Neural cell (in vitro differentiated cells): ENCODE data around the gene NFATC3. TPM values are rescaled to one million over a fixed set of nuclear protein-coding genes. Genes with fewer than 3 reads are reported as not detected.

Source experiments
- H2AFZ ChIP-seq: fragments of 200-600, 300-800 bp; sonication (generic), shearing (Covaris generic); 2 replicates; pipeline ENCODE4 v1.6.0; 2014; ENCODE audit warnings: low read depth, mild to moderate bottlenecking, antibody characterized with exemption, low read length, moderate library complexity
- H3F3A ChIP-seq: fragments of 200-600 bp; shearing (Covaris generic); 2 replicates; pipeline ENCODE4 v1.6.1; 2016; ENCODE audit warnings: mild to moderate bottlenecking, moderate library complexity, mixed read lengths, antibody characterized with exemption, low read length; ENCODE audit not compliant: insufficient read depth, poor library complexity, severe bottlenecking
- H3K27ac ChIP-seq: fragments of 200-600, 300-800 bp; sonication (generic), shearing (Covaris generic); 2 replicates; pipeline ENCODE4 v1.5.1; 2014; ENCODE audit warnings: mild to moderate bottlenecking, low read length, moderate library complexity
- H3K27me3 ChIP-seq: fragments of 300-800, 200-600 bp; sonication (generic), shearing (Covaris generic); 2 replicates; pipeline ENCODE4 v1.6.0; 2014; ENCODE audit warnings: mild to moderate bottlenecking, low read depth, low read length, moderate library complexity; ENCODE audit not compliant: insufficient read depth
- H3K36me3 ChIP-seq: fragments of 300-800, 200-600 bp; sonication (generic), shearing (Covaris generic); 2 replicates; pipeline ENCODE4 v1.5.1; 2014; ENCODE audit warnings: mild to moderate bottlenecking, antibody characterized with exemption, low read length, moderate library complexity; ENCODE audit not compliant: insufficient read depth
- H3K4me2 ChIP-seq: fragments of 300-800, 200-600 bp; sonication (generic), shearing (Covaris generic); 2 replicates; pipeline ENCODE4 v1.6.0; 2014; ENCODE audit warnings: mild to moderate bottlenecking, low read length
- H3K4me3 ChIP-seq: fragments of 300-800, 200-600 bp; sonication (generic), shearing (Covaris generic); 2 replicates; pipeline ENCODE4 v1.5.1; 2014; ENCODE audit warnings: mild to moderate bottlenecking, low read length, moderate library complexity
- H3K79me2 ChIP-seq: fragments of 200-600 bp; shearing (Covaris generic); replicated peaks from 2 replicates; pipeline ENCODE4 v1.6.0; 2014; ENCODE audit warnings: mild to moderate bottlenecking, low read length, moderate library complexity; ENCODE audit not compliant: insufficient read depth
- H3K9ac ChIP-seq: fragments of 300-800, 200-600 bp; sonication (generic), shearing (Covaris generic); 2 replicates; pipeline ENCODE4 v1.6.1; 2016; ENCODE audit warnings: mild to moderate bottlenecking, low read length, mixed read lengths
- H3K9me2 ChIP-seq: fragments of 200-600 bp; shearing (Covaris generic); 2 replicates; pipeline ENCODE4 v1.6.1; 2016; ENCODE audit warnings: mild to moderate bottlenecking, low read length, mixed read lengths; ENCODE audit not compliant: insufficient read depth
- H3K9me3 ChIP-seq: fragments of 200-600, 300-800 bp; sonication (generic), shearing (Covaris generic); 2 replicates; pipeline ENCODE4 v1.6.1; 2016; ENCODE audit warnings: mild to moderate bottlenecking, mixed run types, low read length, moderate library complexity, mixed read lengths
- H4K20me1 ChIP-seq: fragments of 200-600 bp; shearing (Covaris generic); 2 replicates; pipeline ENCODE4 v1.6.1; 2016; ENCODE audit warnings: mild to moderate bottlenecking, mixed run types; ENCODE audit not compliant: insufficient read depth
- EP300 ChIP-seq: fragments of 450-650 bp; conservative IDR thresholded peaks from 2 replicates; pipeline ENCODE4 v1.6.1; 2014; ENCODE audit warnings: antibody characterized with exemption, mild to moderate bottlenecking, moderate library complexity; ENCODE audit not compliant: poor library complexity, severe bottlenecking
- EZH2 ChIP-seq: fragments of 200-600, 300-800 bp; shearing (Covaris generic), sonication (generic); IDR thresholded peaks from 2 replicates; pipeline ENCODE4 v1.6.1; 2014; ENCODE audit warnings: antibody characterized with exemption, low read length, borderline replicate concordance, mild to moderate bottlenecking; ENCODE audit not compliant: insufficient read depth, poor library complexity, severe bottlenecking
- MXI1 ChIP-seq: fragments of 450-650 bp; conservative IDR thresholded peaks from 2 replicates; pipeline ENCODE4 v1.6.1; 2014; ENCODE audit warnings: antibody characterized with exemption, mild to moderate bottlenecking; ENCODE audit not compliant: poor library complexity, severe bottlenecking
- POLR2AphosphoS5 ChIP-seq: IDR thresholded peaks from 2 replicates; pipeline ENCODE4 v1.6.1; 2012
- RAD21 ChIP-seq: fragments of 450-650 bp; conservative IDR thresholded peaks from 2 replicates; pipeline ENCODE4 v1.6.1; 2014; ENCODE audit warnings: antibody characterized with exemption, mild to moderate bottlenecking, moderate library complexity
- SMC3 ChIP-seq: fragments of 450-650 bp; conservative IDR thresholded peaks from 2 replicates; pipeline ENCODE4 v1.6.1; 2014; ENCODE audit warnings: antibody characterized with exemption, mild to moderate bottlenecking, moderate library complexity; ENCODE audit not compliant: poor library complexity
- TAF1 ChIP-seq: IDR thresholded peaks from 2 replicates; pipeline ENCODE4 v1.6.1; 2012; ENCODE audit warnings: low read depth
- polyA plus RNA-seq: library from polyadenylated mRNA; depleted of rRNA; stranded (reverse); fragments of >200 nt; gene quantifications from 2 replicates; pipeline ENCODE4 v1.2.3, GENCODE V29; 2014
- TF ChIP-seq, protein P1 (sequence below): fragments of 450-650 bp; IDR thresholded peaks from 2 replicates; pipeline ENCODE4 v1.5.1; 2014; ENCODE audit warnings: antibody characterized with exemption, mild to moderate bottlenecking, moderate library complexity; ENCODE audit not compliant: poor library complexity, severe bottlenecking
- TF ChIP-seq, protein P2 (sequence below): IDR thresholded peaks from 2 replicates; pipeline ENCODE4 v1.6.1; 2012; ENCODE audit warnings: borderline replicate concordance

The NFATC3 gene
- polyA plus RNA-seq, 1 donor from 2014 or later = 6.2 TPM

DNA sequence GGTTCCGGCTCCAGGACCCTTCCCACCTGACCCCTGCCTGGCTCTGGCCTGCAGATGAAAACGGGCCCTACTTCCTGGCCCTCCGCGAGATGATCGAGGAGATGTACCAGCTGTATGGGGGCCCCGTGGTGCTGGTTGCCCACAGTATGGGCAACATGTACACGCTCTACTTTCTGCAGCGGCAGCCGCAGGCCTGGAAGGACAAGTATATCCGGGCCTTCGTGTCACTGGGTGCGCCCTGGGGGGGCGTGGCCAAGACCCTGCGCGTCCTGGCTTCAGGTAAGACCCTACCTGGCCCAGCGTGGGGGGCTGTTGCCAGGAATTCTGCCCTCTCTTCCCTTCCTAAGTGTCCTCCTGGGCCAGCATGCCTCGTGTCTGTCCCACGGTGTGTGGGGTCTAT is 170.5 kb downstream of the NFATC3 start:
- Histone ChIP-seq H3K27me3 (no peaks in the 10 kb centered on the region), H2AFZ (no peak overlapping the region), H3K9ac (no peak overlapping the region), H3K79me2 (no peaks in the 10 kb centered on the region), H3K4me3 (no peak overlapping the region), H3K4me2 (no peak overlapping the region), H4K20me1 (no peaks in the 10 kb centered on the region), H3K27ac (no peak overlapping the region), H3F3A (no peaks in the 10 kb centered on the region), H3K9me2 (no peaks in the 10 kb centered on the region), H3K9me3 (no peaks in the 10 kb centered on the region), H3K36me3 (no peaks in the 10 kb centered on the region)
- TF ChIP-seq TAF1 (no peak), RAD21 (no peak), SMC3 (no peak), EZH2 (no peak), EP300 (no peak), MXI1 (no peak), POLR2AphosphoS5 (no peak)
- TF ChIP-seq, protein P1, sequence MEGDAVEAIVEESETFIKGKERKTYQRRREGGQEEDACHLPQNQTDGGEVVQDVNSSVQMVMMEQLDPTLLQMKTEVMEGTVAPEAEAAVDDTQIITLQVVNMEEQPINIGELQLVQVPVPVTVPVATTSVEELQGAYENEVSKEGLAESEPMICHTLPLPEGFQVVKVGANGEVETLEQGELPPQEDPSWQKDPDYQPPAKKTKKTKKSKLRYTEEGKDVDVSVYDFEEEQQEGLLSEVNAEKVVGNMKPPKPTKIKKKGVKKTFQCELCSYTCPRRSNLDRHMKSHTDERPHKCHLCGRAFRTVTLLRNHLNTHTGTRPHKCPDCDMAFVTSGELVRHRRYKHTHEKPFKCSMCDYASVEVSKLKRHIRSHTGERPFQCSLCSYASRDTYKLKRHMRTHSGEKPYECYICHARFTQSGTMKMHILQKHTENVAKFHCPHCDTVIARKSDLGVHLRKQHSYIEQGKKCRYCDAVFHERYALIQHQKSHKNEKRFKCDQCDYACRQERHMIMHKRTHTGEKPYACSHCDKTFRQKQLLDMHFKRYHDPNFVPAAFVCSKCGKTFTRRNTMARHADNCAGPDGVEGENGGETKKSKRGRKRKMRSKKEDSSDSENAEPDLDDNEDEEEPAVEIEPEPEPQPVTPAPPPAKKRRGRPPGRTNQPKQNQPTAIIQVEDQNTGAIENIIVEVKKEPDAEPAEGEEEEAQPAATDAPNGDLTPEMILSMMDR = no peak
- TF ChIP-seq, protein P2, sequence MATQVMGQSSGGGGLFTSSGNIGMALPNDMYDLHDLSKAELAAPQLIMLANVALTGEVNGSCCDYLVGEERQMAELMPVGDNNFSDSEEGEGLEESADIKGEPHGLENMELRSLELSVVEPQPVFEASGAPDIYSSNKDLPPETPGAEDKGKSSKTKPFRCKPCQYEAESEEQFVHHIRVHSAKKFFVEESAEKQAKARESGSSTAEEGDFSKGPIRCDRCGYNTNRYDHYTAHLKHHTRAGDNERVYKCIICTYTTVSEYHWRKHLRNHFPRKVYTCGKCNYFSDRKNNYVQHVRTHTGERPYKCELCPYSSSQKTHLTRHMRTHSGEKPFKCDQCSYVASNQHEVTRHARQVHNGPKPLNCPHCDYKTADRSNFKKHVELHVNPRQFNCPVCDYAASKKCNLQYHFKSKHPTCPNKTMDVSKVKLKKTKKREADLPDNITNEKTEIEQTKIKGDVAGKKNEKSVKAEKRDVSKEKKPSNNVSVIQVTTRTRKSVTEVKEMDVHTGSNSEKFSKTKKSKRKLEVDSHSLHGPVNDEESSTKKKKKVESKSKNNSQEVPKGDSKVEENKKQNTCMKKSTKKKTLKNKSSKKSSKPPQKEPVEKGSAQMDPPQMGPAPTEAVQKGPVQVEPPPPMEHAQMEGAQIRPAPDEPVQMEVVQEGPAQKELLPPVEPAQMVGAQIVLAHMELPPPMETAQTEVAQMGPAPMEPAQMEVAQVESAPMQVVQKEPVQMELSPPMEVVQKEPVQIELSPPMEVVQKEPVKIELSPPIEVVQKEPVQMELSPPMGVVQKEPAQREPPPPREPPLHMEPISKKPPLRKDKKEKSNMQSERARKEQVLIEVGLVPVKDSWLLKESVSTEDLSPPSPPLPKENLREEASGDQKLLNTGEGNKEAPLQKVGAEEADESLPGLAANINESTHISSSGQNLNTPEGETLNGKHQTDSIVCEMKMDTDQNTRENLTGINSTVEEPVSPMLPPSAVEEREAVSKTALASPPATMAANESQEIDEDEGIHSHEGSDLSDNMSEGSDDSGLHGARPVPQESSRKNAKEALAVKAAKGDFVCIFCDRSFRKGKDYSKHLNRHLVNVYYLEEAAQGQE = no peak

DNA sequence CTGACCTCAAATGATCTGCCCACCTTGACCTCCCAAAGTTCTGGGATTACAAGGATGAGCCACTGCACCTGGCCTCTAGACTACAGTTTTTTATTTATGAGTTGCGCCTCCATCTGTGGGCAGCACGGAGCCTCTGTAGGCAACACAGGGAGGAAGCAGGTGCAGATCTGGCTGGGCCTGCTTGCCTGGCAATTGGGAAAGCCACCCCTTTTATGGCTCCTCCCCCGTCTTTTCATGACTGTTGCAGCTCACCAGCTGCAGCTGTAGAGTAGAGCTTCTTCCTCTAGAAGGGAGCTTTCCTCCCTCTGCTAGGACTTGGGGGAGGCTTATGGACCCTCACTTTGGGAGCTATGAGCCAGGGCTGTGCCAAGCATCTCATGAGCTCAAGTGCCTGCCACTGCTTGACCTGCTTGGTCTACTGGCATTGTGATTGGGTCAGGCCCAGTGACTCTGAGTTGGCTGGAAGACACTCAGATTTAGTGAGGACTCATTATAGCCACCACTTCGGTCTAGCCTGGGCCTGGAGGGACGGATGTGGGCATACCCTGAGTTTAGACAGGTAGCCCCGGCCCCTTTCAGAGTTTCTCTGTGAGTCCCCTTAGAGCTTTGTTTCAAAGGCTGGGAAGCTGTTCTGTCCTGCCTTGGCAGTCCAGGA is 172.2 kb downstream of the NFATC3 start:
- Histone ChIP-seq H3K4me3 (no peak overlapping the region), H3K4me2 (no peak overlapping the region), H3F3A (no peaks in the 10 kb centered on the region), H3K27me3 (no peaks in the 10 kb centered on the region), H3K36me3 (no peaks in the 10 kb centered on the region), H3K27ac (no peak overlapping the region), H3K9me3 (no peaks in the 10 kb centered on the region), H3K79me2 (no peaks in the 10 kb centered on the region), H4K20me1 (no peaks in the 10 kb centered on the region), H3K9me2 (no peaks in the 10 kb centered on the region), H3K9ac (no peak overlapping the region), H2AFZ (no peak overlapping the region)
- TF ChIP-seq MXI1 = no peak
- TF ChIP-seq, protein P1 = no peak
- TF ChIP-seq EZH2 = no peak
- TF ChIP-seq RAD21 = no peak
- TF ChIP-seq TAF1 = no peak
